ENCODE results near the gene EWSR1.

The EWSR1 gene

DNA sequence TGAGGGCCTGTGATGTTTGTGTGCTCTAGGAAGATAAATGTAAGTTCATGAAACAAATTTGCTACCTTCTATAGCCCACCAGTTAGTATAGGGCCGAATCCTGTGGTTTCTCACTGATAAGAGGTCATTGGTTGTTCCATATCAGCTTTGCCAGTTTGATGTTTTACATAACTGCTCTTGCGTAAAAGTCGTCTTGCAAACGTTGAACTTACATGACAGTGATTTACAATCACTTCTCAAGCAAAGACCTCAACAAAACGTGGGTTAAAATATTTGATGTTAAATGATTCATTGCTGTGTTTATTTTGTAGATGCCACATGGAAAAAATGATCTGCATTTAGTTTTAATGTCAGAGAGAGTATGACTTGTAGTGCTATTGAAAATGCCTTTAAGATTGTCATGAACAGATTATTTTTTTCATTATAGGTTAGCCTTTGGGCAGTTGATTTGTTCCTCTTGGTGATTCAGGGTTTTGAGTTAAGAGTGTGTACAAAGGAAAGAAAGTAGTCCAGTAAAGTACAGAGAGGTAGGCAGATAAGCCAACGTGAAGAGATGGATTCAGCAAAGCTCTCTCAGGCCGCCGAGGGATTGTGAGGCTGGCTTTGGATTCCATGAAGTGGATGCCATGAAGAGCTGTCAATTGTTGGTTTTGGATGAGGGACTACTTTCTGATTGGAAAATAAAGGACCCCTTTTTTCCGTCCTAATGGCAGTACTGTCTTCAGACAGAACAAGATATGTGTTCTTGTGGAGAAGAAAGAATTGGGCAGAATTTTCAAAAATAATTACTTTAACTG lies 2.6 kb downstream of the EWSR1 start:
- peak overlapping the region; percentile 81 for H3K4me3 ChIP-seq (ENCODE audit: low read depth, low read length)
- no peaks in the 10 kb centered on the region for H3K9me3 ChIP-seq (ENCODE audit: control insufficient read depth, insufficient read depth, low read depth, low read length)
- H3K27me3 ChIP-seq (ENCODE audit: control insufficient read depth, insufficient read depth, low read length), result no peaks in the 10 kb centered on the region
- peaks cover 28% of the 10 kb centered on the region for H3K4me1 ChIP-seq (ENCODE audit: control insufficient read depth, insufficient read depth, low read length)
- H3K27ac ChIP-seq (ENCODE audit: low read depth, low read length), result no peak overlapping the region
- H3K9ac ChIP-seq (ENCODE audit: low read length), result peak overlapping the region; percentile 99
- peaks cover 78% of the 10 kb centered on the region for H3K36me3 ChIP-seq (ENCODE audit: control insufficient read depth, insufficient read depth, low read length)

DNA sequence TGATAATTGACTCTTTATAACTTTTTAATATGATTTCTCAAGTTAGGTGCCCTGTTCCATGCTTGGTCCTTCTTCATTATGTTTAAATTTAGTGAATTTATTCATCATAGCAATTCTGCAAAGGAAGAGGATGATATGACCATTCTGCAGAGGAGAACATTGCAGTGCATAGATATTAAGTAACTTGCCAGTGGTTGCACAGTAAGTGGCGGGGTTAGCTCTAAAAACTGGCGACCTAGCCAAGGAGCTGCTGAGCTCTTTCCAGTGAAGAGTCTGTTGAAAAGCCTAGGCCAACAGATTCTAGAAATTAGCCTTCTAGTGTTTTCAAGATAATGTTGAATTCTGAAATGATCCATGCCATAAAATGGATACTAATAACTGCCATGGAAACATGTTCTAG lies 4.6 kb downstream of the EWSR1 start:
- no peak overlapping the region for H3K27ac ChIP-seq (ENCODE audit: low read depth, low read length)
- no peak overlapping the region for H3K4me3 ChIP-seq (ENCODE audit: low read depth, low read length)
- peaks cover 89% of the 10 kb centered on the region for H3K36me3 ChIP-seq (ENCODE audit: control insufficient read depth, insufficient read depth, low read length)
- no peaks in the 10 kb centered on the region for H3K9me3 ChIP-seq (ENCODE audit: control insufficient read depth, insufficient read depth, low read depth, low read length)
- no peak overlapping the region for H3K9ac ChIP-seq (ENCODE audit: low read length)
- H3K4me1 ChIP-seq (ENCODE audit: control insufficient read depth, insufficient read depth, low read length), result peaks cover 15% of the 10 kb centered on the region
- H3K27me3 ChIP-seq (ENCODE audit: control insufficient read depth, insufficient read depth, low read length), result no peaks in the 10 kb centered on the region

DNA sequence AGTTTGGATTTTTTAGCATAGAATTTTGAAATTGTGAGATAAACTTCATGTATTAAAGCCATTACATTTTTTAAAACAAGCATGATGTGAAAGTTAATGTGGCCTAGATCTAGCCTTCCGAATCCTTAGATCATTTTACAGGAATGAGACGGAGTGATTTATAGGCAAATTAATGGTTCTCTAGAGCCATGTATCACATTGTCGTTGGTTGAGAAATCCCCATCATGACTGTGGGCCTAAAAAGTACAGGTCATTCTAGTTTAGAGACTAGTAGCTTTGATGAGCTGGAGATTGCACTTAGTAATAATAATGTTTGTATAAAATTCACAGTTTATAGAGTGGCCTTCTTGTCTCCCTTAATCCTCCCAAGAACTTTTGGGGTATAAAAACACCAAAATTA lies 7.1 kb downstream of the EWSR1 start:
- Histone ChIP-seq H3K9me3 (ENCODE audit: control insufficient read depth, insufficient read depth, low read depth, low read length) (no peaks in the 10 kb centered on the region), H3K27ac (ENCODE audit: low read depth, low read length) (no peak overlapping the region), H3K27me3 (ENCODE audit: control insufficient read depth, insufficient read depth, low read length) (no peaks in the 10 kb centered on the region), H3K4me1 (ENCODE audit: control insufficient read depth, insufficient read depth, low read length) (peaks cover 8% of the 10 kb centered on the region), H3K4me3 (ENCODE audit: low read depth, low read length) (no peak overlapping the region), H3K9ac (ENCODE audit: low read length) (no peak overlapping the region), H3K36me3 (ENCODE audit: control insufficient read depth, insufficient read depth, low read length) (peaks cover 100% of the 10 kb centered on the region)

DNA sequence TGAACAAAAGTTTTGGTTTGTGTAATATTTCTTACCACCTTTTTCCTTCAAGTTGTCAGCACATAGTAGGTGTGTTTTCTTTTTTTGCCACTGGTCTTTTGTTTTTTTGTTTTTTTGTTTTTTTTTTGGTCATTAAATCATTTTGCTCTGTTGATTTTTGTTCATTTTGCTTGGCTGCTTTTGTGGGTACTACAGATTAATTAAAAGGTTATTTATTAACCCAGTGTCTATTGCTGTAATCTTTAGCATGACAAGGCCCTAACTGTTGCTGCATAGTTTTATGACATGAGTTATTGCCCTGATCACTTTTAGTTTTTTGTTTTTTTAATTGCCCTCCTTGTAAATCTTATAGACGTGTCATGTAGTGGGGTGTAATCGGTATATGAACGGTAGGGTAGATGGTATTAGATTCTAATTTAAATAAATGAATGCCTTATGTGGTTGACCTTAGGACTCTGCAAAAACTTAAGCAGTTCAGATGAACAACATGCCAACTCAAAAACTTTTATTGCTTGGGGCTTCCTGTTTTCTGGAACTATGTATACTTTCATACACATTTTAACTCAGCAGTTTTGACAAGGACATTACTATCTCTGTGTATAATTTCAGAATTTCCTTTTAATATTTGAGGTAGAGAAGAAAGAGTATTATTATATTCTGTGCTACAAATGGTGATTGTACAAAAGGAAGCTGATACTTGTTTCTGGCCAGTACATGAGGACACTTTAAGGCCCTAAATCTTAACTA lies 7.9 kb downstream of the EWSR1 start:
- Histone ChIP-seq H3K4me1 (ENCODE audit: control insufficient read depth, insufficient read depth, low read length) (peaks cover under 1% of the 10 kb centered on the region), H3K9ac (ENCODE audit: low read length) (no peak overlapping the region), H3K27me3 (ENCODE audit: control insufficient read depth, insufficient read depth, low read length) (no peaks in the 10 kb centered on the region), H3K4me3 (ENCODE audit: low read depth, low read length) (no peak overlapping the region), H3K9me3 (ENCODE audit: control insufficient read depth, insufficient read depth, low read depth, low read length) (no peaks in the 10 kb centered on the region), H3K27ac (ENCODE audit: low read depth, low read length) (no peak overlapping the region), H3K36me3 (ENCODE audit: control insufficient read depth, insufficient read depth, low read length) (peaks cover 97% of the 10 kb centered on the region)

DNA sequence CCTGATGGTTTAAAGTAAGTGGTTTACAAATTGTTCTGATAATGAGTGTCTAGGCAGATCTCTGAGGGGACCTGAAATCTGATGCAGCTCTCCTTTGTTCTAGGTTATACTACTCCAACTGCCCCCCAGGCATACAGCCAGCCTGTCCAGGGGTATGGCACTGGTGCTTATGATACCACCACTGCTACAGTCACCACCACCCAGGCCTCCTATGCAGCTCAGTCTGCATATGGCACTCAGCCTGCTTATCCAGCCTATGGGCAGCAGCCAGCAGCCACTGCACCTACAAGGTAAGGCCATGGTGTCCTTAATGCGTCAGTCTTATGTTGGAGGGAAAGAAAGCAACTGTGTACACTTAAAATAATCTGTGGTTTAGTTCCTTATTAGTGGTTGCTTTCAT lies 9.9 kb downstream of the EWSR1 start:
- Histone ChIP-seq H3K36me3 (ENCODE audit: control insufficient read depth, insufficient read depth, low read length) (peaks cover 95% of the 10 kb centered on the region), H3K27ac (ENCODE audit: low read depth, low read length) (no peak overlapping the region), H3K4me1 (ENCODE audit: control insufficient read depth, insufficient read depth, low read length) (no peaks in the 10 kb centered on the region), H3K27me3 (ENCODE audit: control insufficient read depth, insufficient read depth, low read length) (no peaks in the 10 kb centered on the region), H3K9me3 (ENCODE audit: control insufficient read depth, insufficient read depth, low read depth, low read length) (no peaks in the 10 kb centered on the region), H3K4me3 (ENCODE audit: low read depth, low read length) (no peak overlapping the region), H3K9ac (ENCODE audit: low read length) (no peak overlapping the region)

DNA sequence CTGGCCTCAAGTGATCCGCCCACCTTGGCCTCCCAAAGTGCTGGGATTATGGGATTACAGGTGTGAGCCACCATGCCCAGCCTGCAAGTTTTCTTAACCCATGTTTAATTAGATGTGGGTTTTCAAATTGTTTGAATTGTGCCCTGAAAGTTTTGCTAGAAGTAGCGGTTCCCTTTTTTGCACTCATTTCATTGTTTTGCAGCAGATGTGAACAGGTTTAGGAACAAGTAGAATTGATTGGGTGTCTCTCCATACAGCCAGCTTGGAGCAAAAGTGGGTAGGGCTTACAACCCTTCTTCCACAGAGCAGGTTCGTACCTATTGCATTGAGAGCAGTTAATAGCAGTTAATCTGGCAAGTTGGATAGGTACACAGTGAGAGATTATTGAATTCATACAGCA lies 16.1 kb downstream of the EWSR1 start:
- Histone ChIP-seq H3K4me3 (ENCODE audit: low read depth, low read length) (no peak overlapping the region), H3K4me1 (ENCODE audit: control insufficient read depth, insufficient read depth, low read length) (no peaks in the 10 kb centered on the region), H3K36me3 (ENCODE audit: control insufficient read depth, insufficient read depth, low read length) (peaks cover 94% of the 10 kb centered on the region)

DNA sequence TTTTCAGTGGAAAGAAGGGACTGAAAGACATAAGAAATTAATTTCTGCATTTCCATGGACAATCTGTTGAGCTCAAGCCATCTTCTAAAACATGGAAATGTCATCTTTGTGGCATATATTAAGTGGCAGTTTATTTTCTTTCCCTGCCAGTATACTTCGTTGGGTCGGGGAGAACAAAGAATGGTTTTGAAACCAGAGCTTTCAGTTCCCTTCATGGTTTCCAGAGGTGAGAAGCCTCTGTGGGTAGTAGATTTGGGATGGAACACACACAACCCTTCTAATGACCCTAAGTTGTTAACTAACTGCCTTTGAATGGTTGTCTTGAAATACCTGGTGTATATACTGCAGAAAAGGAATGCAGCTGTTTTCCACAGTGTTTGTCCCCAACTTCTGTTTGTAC lies 20.8 kb downstream of the EWSR1 start:
- Histone ChIP-seq H3K36me3 (ENCODE audit: control insufficient read depth, insufficient read depth, low read length) (peaks cover 99% of the 10 kb centered on the region), H3K9me3 (ENCODE audit: control insufficient read depth, insufficient read depth, low read depth, low read length) (no peaks in the 10 kb centered on the region), H3K27me3 (ENCODE audit: control insufficient read depth, insufficient read depth, low read length) (no peaks in the 10 kb centered on the region), H3K4me1 (ENCODE audit: control insufficient read depth, insufficient read depth, low read length) (no peaks in the 10 kb centered on the region), H3K4me3 (ENCODE audit: low read depth, low read length) (no peak overlapping the region), H3K27ac (ENCODE audit: low read depth, low read length) (no peak overlapping the region), H3K9ac (ENCODE audit: low read length) (no peak overlapping the region)

More for the DNA sequence above, 16.1 kb downstream of the EWSR1 start:
- H3K9me3 ChIP-seq (ENCODE audit: control insufficient read depth, insufficient read depth, low read depth, low read length), result no peaks in the 10 kb centered on the region
- no peaks in the 10 kb centered on the region for H3K27me3 ChIP-seq (ENCODE audit: control insufficient read depth, insufficient read depth, low read length)
- no peak overlapping the region for H3K9ac ChIP-seq (ENCODE audit: low read length)
- no peak overlapping the region for H3K27ac ChIP-seq (ENCODE audit: low read depth, low read length)

DNA sequence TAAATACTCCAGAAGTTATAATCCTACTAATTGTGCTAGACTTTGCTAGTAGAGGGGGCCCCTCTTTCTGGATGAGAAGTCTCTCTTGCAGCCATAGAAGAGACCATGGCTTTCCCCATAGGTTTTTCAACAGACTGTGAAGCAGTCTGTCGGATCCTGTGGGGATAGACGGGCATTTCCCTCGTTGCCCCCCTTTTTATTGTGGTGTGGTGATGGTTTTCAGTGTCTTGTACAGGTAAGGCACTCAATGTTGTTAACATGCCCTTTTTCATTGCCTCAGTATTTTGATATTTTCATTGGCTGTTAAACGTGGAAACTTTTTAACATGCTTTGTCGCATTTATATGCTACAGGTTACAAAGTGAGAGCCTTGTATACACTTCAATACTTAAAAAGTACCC lies 22.0 kb downstream of the EWSR1 start:
- H3K4me1 ChIP-seq (ENCODE audit: control insufficient read depth, insufficient read depth, low read length), result no peaks in the 10 kb centered on the region
- H3K9me3 ChIP-seq (ENCODE audit: control insufficient read depth, insufficient read depth, low read depth, low read length), result no peaks in the 10 kb centered on the region
- H3K9ac ChIP-seq (ENCODE audit: low read length), result no peak overlapping the region
- H3K27ac ChIP-seq (ENCODE audit: low read depth, low read length), result no peak overlapping the region
- no peaks in the 10 kb centered on the region for H3K27me3 ChIP-seq (ENCODE audit: control insufficient read depth, insufficient read depth, low read length)
- peaks cover 99% of the 10 kb centered on the region for H3K36me3 ChIP-seq (ENCODE audit: control insufficient read depth, insufficient read depth, low read length)
- H3K4me3 ChIP-seq (ENCODE audit: low read depth, low read length), result no peak overlapping the region

DNA sequence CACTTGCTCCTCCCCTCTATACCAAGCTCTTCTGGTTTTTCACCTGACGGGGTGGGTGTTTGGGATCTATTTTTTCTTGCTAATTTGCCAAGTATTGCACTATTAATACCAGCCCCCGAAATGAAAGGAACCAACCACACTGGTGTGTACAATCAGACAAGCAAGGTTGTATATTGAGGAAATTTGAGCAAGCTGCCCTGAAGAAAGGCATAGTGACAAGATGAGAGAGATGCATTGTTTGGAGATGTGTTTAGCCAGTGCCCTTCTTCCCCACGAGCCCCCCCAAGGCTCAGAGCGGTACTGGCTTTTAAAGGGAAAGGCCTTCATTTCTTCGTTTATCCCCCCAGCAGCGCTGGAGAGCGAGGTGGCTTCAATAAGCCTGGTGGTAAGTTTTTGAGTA lies 23.1 kb downstream of the EWSR1 start:
- Histone ChIP-seq H3K36me3 (ENCODE audit: control insufficient read depth, insufficient read depth, low read length) (peaks cover 100% of the 10 kb centered on the region), H3K4me1 (ENCODE audit: control insufficient read depth, insufficient read depth, low read length) (no peaks in the 10 kb centered on the region), H3K4me3 (ENCODE audit: low read depth, low read length) (no peak overlapping the region)

DNA sequence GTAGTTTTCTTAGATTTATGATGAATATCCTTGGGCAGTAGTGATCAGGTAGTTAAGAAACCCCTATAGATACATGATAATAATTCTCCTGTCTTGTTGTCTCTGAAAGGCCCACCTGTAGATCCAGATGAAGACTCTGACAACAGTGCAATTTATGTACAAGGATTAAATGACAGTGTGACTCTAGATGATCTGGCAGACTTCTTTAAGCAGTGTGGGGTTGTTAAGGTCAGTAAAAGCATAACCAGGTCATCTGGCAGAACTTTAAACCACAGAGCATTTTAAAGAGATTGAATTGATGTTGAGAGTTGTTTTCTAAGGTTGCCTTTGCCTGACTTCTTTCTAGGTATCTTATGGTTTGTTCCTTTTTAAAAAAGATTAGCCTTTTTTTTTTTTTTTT lies 24.3 kb downstream of the EWSR1 start:
- no peaks in the 10 kb centered on the region for H3K27me3 ChIP-seq (ENCODE audit: control insufficient read depth, insufficient read depth, low read length)
- no peaks in the 10 kb centered on the region for H3K4me1 ChIP-seq (ENCODE audit: control insufficient read depth, insufficient read depth, low read length)
- H3K36me3 ChIP-seq (ENCODE audit: control insufficient read depth, insufficient read depth, low read length), result peaks cover 100% of the 10 kb centered on the region
- no peaks in the 10 kb centered on the region for H3K9me3 ChIP-seq (ENCODE audit: control insufficient read depth, insufficient read depth, low read depth, low read length)
- no peak overlapping the region for H3K4me3 ChIP-seq (ENCODE audit: low read depth, low read length)
- H3K27ac ChIP-seq (ENCODE audit: low read depth, low read length), result no peak overlapping the region
- H3K9ac ChIP-seq (ENCODE audit: low read length), result no peak overlapping the region

More for the DNA sequence above, 23.1 kb downstream of the EWSR1 start:
- no peaks in the 10 kb centered on the region for H3K9me3 ChIP-seq (ENCODE audit: control insufficient read depth, insufficient read depth, low read depth, low read length)
- no peak overlapping the region for H3K27ac ChIP-seq (ENCODE audit: low read depth, low read length)
- no peaks in the 10 kb centered on the region for H3K27me3 ChIP-seq (ENCODE audit: control insufficient read depth, insufficient read depth, low read length)
- no peak overlapping the region for H3K9ac ChIP-seq (ENCODE audit: low read length)

DNA sequence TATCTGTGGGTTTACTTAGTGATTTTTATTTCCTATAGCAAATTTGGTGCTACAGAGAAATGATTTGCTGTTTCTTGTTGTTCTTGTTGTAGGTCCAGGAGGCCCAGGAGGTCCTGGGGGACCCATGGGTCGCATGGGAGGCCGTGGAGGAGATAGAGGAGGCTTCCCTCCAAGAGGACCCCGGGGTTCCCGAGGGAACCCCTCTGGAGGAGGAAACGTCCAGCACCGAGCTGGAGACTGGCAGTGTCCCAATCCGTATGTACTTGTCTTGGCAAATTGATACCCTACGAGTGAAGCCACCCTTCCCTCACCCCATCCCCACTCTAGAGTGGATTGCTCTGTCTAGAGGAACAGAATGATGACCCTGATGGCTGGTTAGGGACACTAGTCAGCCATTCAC lies 30.6 kb downstream of the EWSR1 start:
- Histone ChIP-seq H3K27ac (ENCODE audit: low read depth, low read length) (no peak overlapping the region), H3K4me3 (ENCODE audit: low read depth, low read length) (no peak overlapping the region), H3K9me3 (ENCODE audit: control insufficient read depth, insufficient read depth, low read depth, low read length) (no peaks in the 10 kb centered on the region), H3K27me3 (ENCODE audit: control insufficient read depth, insufficient read depth, low read length) (no peaks in the 10 kb centered on the region), H3K4me1 (ENCODE audit: control insufficient read depth, insufficient read depth, low read length) (no peaks in the 10 kb centered on the region), H3K36me3 (ENCODE audit: control insufficient read depth, insufficient read depth, low read length) (peaks cover 75% of the 10 kb centered on the region), H3K9ac (ENCODE audit: low read length) (no peak overlapping the region)

Measured in HUES6 (cell line).